Ovary (tissue), 9 donors: ENCODE measurements around the gene KCNJ4. TPM values are rescaled to one million over a fixed set of nuclear protein-coding genes. Genes with fewer than 3 reads are reported as not detected.

Experiments
- DNase-seq, 5 donors: peaks; one replicate each; pipeline ENCODE4 v3.0.0-alpha.2; 2019 to 2020
- H3K27ac ChIP-seq, 2 donors: fragments of 200-600 bp; one replicate each; pipeline versions ENCODE4 v1.5.1 to v1.8.0; 2019 to 2022
- H3K27me3 ChIP-seq: fragments of 200-600 bp; one replicate; pipeline ENCODE4 v1.8.0; 2022
- H3K36me3 ChIP-seq: fragments of 200-600 bp; sonication (generic); one replicate; pipeline ENCODE4 v1.5.1; 2019
- H3K4me1 ChIP-seq: one replicate; pipeline ENCODE4 v1.8.1; 2013; ENCODE audit warnings: mild to moderate bottlenecking, moderate library complexity; ENCODE audit not compliant: insufficient read depth
- H3K4me3 ChIP-seq: fragments of 200-600 bp; sonication (generic); one replicate; pipeline ENCODE4 v1.5.1; 2017
- H3K9me3 ChIP-seq, 2 donors: fragments of 200-600 bp in 1 of 2; sonication (generic) in 1 of 2; one replicate each; pipeline versions ENCODE4 v1.5.1 to v1.8.1; 2013 to 2019; ENCODE audit warnings: mild to moderate bottlenecking in 1 of 2, moderate library complexity in 1 of 2
- EP300 ChIP-seq: sonication (generic); formaldehyde crosslinking; IDR thresholded peaks from one replicate; pipeline ENCODE4 v1.6.1; 2017; ENCODE audit warnings: antibody characterized with exemption
- POLR2A ChIP-seq: fragments of 450-650 bp; IDR thresholded peaks from one replicate; pipeline ENCODE4 v1.6.1; 2017; ENCODE audit warnings: antibody characterized with exemption, mild to moderate bottlenecking, moderate library complexity
- WGBS, 3 donors: extraction: QIAGEN DNeasy Blood & Tissue Kit in 1 of 3; methylation state at CpG; one replicate each; pipeline versions ENCODE4 v1.1.5 to v1.1.7; 2013 to 2017; 5-methylcytosine and 5-hydroxymethylcytosine counted together
- intact Hi-C, 4 donors: fragments of 100-400 bp; cut with DNase I; formaldehyde crosslinking; loops; one replicate each; pipeline versions ENCODE4 v1.11.0 to v1.15.1; 2022 to 2023
- polyA plus RNA-seq, 2 donors: library from polyadenylated mRNA; stranded (reverse); fragments of 200-250 nt in 1 of 2; fragments of 350-450 nt in 1 of 2; fragmentation: Illumina TruSeq in 1 of 2; extraction: RNeasy Lipid Tissue Mini Kit (QIAGEN cat#74804) in 1 of 2; gene quantifications; one replicate each; pipeline ENCODE4 v1.2.3, GENCODE V29; 2013 to 2014
- total RNA-seq, 7 donors: library from RNA; depleted of rRNA in 2 of 7; stranded (reverse); fragments of >200 nt in 2 of 7; fragmentation: NEBNext Ultra II Directional in 3 of 7; extraction: Animal tissue kit (Norgen Biotek cat#: 25700) in 3 of 7; gene quantifications; one replicate each; pipeline versions ENCODE4 v1.1.0 to v1.2.4, GENCODE V29; 2016 to 2023
- TF ChIP-seq, protein P1 (sequence below), 3 donors: fragments of 450-650 bp in 2 of 3; fragments of 200-600 bp in 1 of 3; IDR thresholded peaks; one replicate each; pipeline versions ENCODE4 v1.5.1 to v1.8.0; 2016 to 2022; ENCODE audit warnings: antibody characterized with exemption in 3 of 3, mild to moderate bottlenecking in 1 of 3
- donor health status: DM: no; HTN: no; CAD: no; lungs with moderate emphysema.
- donor health status: DM: no; HTN: no; CAD: no.
- donor health status: Bipolar disorder and iron deficiency.
- donor health status: DM: yes; HTN: yes; CAD: no.
- donor health status: DM: no; HTN: no; CAD: no.
- donor health status: DM: yes; HTN: yes; CAD: no.

KCNJ4 gene
- total and polyA plus RNA-seq, 9 donors, result 0.02 to 0.62 TPM; not detected in 7

DNA sequence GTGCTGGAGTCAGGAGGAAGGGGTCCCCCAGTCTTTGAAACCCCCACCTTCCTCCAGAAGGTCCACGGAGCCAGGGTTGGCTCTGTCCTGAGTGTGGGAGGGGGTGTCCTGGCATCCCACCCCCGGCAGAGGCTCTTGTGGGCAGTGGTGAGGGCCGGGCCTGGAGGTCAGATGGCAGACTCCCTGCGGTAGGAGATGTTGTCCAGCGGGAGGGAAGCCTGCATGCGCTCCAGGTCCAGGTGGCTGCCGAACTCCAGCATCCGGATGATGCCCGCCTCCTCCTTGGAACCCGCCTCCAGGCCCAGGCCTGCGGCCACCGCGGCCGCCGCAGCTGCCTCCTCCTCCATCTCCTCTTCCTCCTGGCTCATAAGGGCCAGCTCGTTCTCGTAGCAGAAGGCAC lies 28.4 kb downstream of the KCNJ4 start:
- no peaks in the 10 kb centered on the region for H3K36me3 ChIP-seq
- H3K27ac ChIP-seq, result no peak overlapping the region
- H3K4me1 ChIP-seq, result no peaks in the 10 kb centered on the region
- no peak overlapping the region for H3K4me3 ChIP-seq
- 59 to 68% (median 64%) methylated on average over 14 to 17 of the region's 17 CpGs for WGBS, 3 donors
- intact Hi-C loops, result no loop called here
- TF ChIP-seq, protein P1, sequence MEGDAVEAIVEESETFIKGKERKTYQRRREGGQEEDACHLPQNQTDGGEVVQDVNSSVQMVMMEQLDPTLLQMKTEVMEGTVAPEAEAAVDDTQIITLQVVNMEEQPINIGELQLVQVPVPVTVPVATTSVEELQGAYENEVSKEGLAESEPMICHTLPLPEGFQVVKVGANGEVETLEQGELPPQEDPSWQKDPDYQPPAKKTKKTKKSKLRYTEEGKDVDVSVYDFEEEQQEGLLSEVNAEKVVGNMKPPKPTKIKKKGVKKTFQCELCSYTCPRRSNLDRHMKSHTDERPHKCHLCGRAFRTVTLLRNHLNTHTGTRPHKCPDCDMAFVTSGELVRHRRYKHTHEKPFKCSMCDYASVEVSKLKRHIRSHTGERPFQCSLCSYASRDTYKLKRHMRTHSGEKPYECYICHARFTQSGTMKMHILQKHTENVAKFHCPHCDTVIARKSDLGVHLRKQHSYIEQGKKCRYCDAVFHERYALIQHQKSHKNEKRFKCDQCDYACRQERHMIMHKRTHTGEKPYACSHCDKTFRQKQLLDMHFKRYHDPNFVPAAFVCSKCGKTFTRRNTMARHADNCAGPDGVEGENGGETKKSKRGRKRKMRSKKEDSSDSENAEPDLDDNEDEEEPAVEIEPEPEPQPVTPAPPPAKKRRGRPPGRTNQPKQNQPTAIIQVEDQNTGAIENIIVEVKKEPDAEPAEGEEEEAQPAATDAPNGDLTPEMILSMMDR (IDR thresholded peaks at IDR 0.05), result no peak
- no peak for TF ChIP-seq EP300
- no peak for TF ChIP-seq POLR2A
- H3K9me3 ChIP-seq, result no peaks in the 10 kb centered on the region
- DNase-seq, result no peak
- H3K27me3 ChIP-seq, result no peaks in the 10 kb centered on the region

DNA sequence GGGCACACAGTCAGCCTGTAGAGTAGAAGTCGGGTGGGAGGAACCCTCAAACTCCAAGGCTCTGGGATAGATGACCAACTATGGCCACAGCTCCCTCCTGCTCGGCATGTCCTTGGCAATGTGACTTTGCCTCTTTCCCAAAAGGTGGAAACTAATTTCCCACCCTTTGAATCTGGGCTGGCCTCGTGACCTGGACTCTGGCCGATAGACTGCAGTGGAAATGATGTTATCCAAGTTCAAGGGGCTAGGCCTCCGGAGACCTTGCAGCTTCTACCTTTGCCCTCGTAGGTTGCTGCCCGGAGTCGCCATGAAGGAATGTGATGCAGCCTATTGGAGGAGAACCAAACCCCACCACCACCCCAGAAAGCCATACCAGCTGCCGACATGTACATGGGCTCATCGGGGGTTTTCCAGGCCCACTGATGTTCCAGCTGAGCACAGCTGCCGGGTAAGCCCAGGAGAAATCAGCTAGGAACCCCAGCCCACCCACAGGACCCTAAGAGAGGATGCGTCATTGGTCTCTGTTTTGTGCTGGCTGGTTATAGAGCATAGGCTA lies 30.4 kb downstream of the KCNJ4 start:
- 71 to 85% (median 85%) methylated on average over 11 to 12 of the region's 12 CpGs for WGBS, 3 donors
- TF ChIP-seq, protein P1 (IDR thresholded peaks at IDR 0.05), result no peak
- no peak for TF ChIP-seq POLR2A
- no peak for TF ChIP-seq EP300
- no peak overlapping the region for H3K4me3 ChIP-seq
- H3K9me3 ChIP-seq, result no peaks in the 10 kb centered on the region
- no peaks in the 10 kb centered on the region for H3K4me1 ChIP-seq
- H3K27ac ChIP-seq, result no peak overlapping the region
- no peaks in the 10 kb centered on the region for H3K36me3 ChIP-seq
- intact Hi-C loops, result no loop called here
- H3K27me3 ChIP-seq, result no peaks in the 10 kb centered on the region
- DNase-seq, result no peak

DNA sequence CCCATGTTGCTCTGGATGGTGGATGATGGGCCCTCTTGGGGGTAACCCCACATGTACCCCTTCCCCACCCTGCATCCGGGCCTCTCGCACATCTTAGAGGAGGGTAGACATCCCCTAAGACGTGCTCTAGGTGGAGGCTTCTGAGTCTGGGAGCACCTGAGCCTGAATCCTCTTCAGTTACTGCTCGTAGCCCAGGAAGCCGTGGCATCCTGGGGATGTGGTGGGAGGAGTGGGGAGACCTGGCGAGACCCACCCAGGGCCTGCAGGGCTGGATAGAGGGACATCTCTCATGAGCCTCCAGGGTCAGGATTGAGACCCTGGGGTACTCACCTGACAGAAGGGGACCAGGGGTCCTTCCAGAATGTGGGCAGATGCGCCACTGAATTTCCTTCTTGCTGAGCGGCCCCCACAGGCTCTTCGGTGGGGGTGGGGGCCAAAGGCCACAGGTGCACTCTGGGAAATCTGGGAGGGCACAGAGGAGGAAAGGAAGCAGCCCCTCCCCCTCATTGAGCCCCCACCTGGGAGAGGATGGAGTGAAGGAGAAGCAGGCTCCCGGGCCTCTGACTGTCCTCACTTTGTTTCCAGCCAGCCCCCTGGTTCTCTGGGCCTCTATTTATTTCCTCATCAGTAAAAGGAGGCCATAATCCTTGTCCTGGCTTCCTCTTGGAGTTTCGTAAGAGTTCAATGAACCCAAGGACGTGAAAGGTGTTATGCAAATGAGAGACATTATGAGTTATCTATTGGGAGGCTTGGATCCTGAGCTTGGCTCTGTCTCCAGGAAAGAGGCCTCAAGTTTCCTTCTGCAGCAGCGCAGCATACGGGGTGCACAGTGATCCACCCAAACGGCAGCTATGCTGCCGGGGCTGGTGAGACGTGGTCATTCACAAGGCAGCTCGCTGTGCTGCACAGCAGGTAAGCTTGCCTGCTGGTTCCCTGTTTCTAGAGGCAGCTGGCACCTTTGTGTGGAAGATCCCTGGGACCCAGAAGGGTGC lies 31.2 kb downstream of the KCNJ4 start:
- intact Hi-C loops, result no loop called here
- Histone ChIP-seq H3K4me1 (no peaks in the 10 kb centered on the region), H3K4me3 (no peak overlapping the region), H3K27ac (no peak overlapping the region), H3K36me3 (no peaks in the 10 kb centered on the region), H3K27me3 (no peaks in the 10 kb centered on the region), H3K9me3 (no peaks in the 10 kb centered on the region)
- 83 to 87% (median 84%) methylated on average over 18 of the region's 18 CpGs for WGBS, 3 donors
- TF ChIP-seq, protein P1 (IDR thresholded peaks at IDR 0.05), result no peak
- TF ChIP-seq EP300 (no peak), POLR2A (no peak)
- no peak for DNase-seq

DNA sequence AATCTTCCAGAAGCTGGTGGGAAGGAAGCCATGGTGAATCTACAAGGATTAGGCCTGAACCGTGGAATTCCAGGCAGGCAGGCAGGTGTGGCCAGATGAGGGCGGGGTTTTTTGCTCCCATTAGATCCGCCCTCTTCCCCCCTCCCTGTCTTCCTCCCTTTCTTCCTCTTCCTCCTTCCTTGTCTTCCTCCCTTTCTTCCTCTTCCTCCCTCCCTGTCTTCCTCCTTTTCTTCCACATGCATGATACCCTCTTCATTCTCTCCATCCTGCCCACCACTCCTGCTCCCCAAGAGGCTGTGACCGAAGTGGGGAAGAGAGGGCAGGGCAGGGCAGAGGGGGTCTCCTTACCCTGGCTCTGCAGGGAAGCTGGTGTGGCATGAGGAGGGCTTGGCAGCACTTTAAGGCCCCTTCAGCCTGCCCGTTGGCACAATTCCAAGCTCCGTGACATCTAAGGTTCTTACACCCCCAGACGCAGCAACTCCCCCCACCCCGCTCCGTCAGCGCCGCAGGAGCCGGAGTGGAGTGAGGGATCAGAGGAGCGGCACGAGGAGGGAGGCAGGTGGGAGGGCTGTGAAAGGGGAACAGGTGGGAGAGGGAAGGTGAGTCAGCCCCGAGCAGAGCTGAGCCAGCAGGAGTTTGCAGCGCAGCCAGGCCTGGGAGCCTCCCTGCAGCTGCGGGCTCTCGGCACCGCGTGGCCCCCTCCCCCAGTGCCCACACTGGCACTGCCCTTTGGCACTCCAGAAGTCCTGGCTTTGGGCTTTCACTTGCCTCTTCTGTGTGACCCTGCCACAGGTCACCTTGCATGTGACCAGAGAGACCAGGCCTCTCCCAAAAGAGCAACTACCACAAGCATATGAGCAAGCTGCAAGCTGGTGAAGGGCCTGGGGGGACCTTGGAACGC lies 32.1 kb downstream of the KCNJ4 start:
- intact Hi-C loops, result no loop called here
- no peak for DNase-seq
- Histone ChIP-seq H3K4me3 (no peak overlapping the region), H3K27me3 (no peaks in the 10 kb centered on the region), H3K4me1 (no peaks in the 10 kb centered on the region), H3K36me3 (no peaks in the 10 kb centered on the region), H3K9me3 (no peaks in the 10 kb centered on the region), H3K27ac (no peak overlapping the region)
- WGBS, 3 donors, result 64 to 70% (median 66%) methylated on average over 21 of the region's 21 CpGs
- TF ChIP-seq POLR2A (no peak), EP300 (no peak)
- TF ChIP-seq, protein P1 (IDR thresholded peaks at IDR 0.05), result no peak
